AG10803 (cell line): Measurements from ENCODE around the gene ANKFY1.
A peak's percentile ranks its signal among the peaks of the same experiment; 100 is the strongest.

ENCODE experiments used
- DNase-seq: peaks from one replicate; pipeline ENCODE4 v3.0.0; 2010; ENCODE audit warnings: low read depth
- H3K4me3 ChIP-seq: 2 replicates; pipeline ENCODE4 v1.5.1; 2011; ENCODE audit warnings: mild to moderate bottlenecking, low read length, control low read depth
- CTCF ChIP-seq: conservative IDR thresholded peaks from 2 replicates; pipeline ENCODE4 v1.5.1; 2011; ENCODE audit warnings: mild to moderate bottlenecking, low read length, control low read depth, inconsistent platforms

The ANKFY1 gene

GRCh38 chr17:4148611-4149308 lies 115.0 kb downstream of the ANKFY1 start:
- no peak for DNase-seq
- TF ChIP-seq CTCF: no peak
- H3K4me3 ChIP-seq: no peak overlapping the region

GRCh38 chr17:4147751-4148310 lies 115.9 kb downstream of the ANKFY1 start:
- DNase-seq: peak; percentile 54
- TF ChIP-seq CTCF: no peak

GRCh38 chr17:4146641-4147040 lies 117.1 kb downstream of the ANKFY1 start:
- DNase-seq: no peak
- no peak overlapping the region for H3K4me3 ChIP-seq
- TF ChIP-seq CTCF: no peak

More at GRCh38 chr17:4147751-4148310, 115.9 kb downstream of the ANKFY1 start:
- no peak overlapping the region for H3K4me3 ChIP-seq

GRCh38 chr17:4144422-4144747 lies 119.4 kb downstream of the ANKFY1 start:
- no peak for DNase-seq
- TF ChIP-seq CTCF: no peak
- peak overlapping the region; percentile 89 for H3K4me3 ChIP-seq

- H3K4me3 ChIP-seq: peak overlapping the region; percentile 89
- no peak for TF ChIP-seq CTCF
- DNase-seq: peak; percentile 92
Observed at GRCh38 chr17:4143563-4144421, 120.0 kb downstream of the ANKFY1 start.

- peak overlapping the region; percentile 81 for H3K4me3 ChIP-seq
- DNase-seq: peak; percentile 29
- no peak for TF ChIP-seq CTCF
Observed at GRCh38 chr17:4142107-4142900, 121.5 kb downstream of the ANKFY1 start.
